SIG-M5 treated with dmso at 0.1 percent for 504 hours (cell line): Measurements from ENCODE around the gene LUZP1.

Experiments used
- DNase-seq: peaks from one replicate; lab custom pipeline; 2025; ENCODE audit not compliant: unreplicated experiment; lab: John Stamatoyannopoulos, UW

LUZP1 gene

GRCh38 chr1:23156940-23157339, 11.7 kb downstream of the LUZP1 start:
- DNase-seq: no peak

DNA sequence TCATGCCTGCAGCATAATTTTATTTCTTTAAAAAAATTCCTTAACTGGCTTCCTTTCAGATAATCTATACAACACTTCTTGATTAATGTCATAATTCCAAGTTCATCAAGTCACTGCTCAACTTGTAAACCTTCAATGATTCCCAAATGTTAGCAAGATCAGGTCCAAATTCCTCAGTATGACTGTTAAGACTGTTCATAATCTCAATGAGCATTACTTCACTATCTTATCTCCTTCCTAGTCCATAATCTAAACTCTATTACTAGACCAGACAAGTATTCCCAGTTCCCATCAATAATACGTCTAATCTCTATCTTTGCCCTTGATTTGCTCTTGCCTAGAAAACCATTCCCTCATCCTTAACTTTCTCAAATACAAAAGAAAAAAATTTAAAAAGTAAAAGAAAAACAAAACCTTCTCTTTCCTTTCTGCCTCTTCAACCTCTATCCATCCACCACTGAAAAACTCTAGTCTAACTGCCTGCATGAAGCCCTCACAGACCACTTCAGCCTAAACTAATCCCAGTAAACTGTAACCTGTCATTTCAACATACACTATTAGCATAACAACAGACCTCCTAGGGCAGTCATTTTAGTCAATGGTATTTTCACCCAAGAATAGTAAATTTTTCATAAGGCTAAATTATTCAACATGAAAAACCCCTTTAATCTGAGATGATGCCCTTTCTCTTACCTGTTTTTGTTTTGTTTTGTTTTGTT, 15.5 kb downstream of the LUZP1 start:
- no peak for DNase-seq

GRCh38 chr1:23150742-23151141, 17.9 kb downstream of the LUZP1 start:
- no peak for DNase-seq

DNA sequence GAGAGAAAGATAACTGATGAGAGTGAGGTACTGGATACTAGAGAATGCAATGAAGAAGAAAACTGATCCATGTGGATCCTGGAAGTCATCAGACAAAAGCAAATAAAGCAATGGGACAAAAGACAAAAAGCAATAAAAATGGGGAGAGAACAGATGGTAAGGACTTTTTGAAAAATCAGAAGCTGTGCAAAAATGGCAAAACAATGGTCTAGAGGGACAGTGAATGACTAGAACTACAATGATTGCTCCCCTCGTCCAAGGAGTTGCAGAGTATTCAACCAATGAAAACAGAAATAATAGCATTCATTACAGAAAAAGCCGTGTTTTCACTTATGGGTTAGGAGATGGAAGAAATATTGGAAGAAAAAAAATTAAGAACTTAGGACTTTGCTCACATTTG, 18.5 kb downstream of the LUZP1 start:
- no peak for DNase-seq

GRCh38 chr1:23149114-23149513, 19.5 kb downstream of the LUZP1 start:
- DNase-seq: no peak

DNA sequence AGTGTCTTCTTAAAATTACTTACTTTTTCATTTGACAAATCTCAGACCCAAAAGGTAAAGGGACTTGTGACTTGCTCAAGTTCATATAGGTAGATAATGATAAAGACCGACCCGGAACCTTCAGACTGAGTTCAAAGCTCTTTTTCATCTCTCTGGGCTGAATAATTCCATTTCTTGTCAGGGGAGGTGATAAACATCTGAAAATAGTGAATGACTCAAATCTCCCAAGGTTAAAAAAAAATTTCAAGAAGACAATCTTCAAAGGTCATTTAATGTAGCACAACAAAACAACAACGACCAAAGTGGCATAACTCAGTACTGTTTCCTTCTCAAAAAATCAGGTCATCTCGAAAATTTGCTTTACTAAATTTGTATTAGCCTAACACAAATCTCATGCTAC, 20.6 kb downstream of the LUZP1 start:
- DNase-seq: no peak

DNA sequence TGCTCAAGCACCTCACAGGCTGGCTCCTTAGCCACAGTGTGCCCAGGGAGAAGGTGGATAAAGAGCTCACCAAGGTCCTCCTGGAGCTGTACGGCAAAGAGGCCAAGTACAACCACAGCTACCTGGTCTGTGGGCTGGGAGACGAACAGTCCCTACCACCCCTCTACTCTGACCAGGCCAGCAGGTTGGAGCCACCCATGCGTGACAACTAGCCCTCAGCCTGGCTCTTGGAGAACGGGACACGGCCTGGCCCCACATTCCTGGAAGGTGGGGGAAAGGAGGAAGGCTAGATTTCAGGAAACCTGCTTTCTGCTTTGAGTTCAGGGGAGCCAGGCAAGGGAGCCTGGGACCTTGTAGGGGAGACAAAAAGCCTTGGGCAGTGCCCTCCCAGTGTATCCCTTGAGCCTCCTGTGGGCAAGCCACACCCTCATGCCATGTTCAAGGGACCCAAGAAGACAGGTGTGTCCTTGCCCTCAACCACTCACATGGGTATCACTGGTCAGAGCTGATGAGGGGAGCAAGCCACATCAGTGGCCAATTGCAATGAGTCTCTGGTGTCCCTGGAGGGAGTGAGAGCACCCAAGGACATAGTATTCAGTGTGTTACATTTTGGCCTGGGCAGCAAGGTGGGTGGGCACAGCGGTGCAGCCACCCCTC, 27.6 kb downstream of the LUZP1 start:
- DNase-seq: no peak

DNA sequence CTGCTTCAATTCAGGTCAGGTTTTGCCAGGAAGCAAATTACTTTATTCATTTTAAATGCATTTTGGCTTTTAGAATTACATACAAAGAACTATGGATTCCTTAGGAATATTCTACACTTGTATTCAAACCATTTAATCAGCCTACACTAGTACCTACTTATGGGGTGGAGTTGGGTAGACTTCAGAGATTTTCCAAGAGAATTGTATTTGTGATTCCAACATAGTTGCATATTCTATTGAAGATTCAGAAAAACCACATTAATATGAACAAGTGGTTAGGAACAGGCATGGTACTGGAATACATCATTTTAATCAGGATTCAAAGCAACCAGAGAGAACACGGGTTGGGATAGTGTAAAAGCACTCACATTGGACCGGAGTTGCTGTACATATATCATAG, 33.4 kb downstream of the LUZP1 start:
- DNase-seq: no peak

- DNase-seq: no peak
Measured at GRCh38 chr1:23134055-23134454, 34.6 kb downstream of the LUZP1 start.

- DNase-seq: no peak
Measured at GRCh38 chr1:23133587-23133986, 35.1 kb downstream of the LUZP1 start.

DNA sequence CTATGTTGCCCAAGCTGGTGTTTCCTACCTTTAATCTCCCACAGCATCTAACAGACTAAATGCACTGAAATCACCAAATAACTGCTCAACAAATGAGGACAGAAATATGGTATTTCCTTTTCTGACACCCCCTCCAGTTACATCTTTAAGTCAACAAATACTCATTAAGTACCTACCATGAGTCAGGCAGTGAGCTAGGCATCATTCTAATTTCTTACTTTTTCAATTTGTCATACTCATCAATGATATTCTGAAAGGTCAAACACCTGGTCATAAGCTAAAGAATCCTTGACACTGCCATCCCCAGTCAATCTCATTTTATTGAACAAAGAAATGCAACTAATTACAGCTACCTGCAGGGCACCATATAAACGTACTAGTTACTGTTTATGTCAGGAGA, 36.6 kb downstream of the LUZP1 start:
- DNase-seq: no peak

DNA sequence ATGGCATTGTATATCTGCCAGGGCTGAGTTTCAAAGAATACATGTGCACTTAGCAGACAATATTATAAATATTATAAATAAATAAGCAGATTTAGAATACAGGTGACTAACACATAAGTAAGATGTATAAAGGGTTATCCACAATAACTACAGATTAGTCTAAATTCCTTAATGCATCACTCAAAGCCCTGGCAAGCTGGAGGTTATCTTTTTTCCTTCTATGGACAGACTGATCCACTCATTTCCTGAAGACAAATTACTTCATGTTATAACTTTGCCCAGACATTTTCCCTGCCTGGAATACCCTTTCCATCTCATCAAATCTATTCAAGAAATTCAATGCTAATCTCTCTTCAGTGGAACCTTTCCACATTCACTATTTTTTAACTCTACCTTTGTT, 38.8 kb downstream of the LUZP1 start:
- no peak for DNase-seq

DNA sequence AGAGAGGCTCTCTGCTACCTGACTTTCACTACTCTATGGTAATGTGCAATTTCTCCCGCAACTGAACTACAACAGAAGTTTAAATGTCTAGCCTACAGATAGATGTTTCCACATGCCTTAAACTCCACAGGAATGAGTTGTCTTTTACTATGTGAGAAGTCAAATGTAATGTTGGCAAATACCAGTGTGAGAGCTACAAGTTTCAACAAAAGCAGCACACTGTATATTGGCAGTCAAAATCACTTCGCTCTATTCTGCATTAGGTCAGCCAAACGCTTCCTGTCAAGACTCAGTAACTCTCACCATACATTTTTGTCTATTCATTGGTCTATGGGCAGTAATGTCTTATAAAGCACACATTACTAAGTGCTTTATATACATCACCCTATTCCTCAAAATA, 41.9 kb downstream of the LUZP1 start:
- no peak for DNase-seq

- DNase-seq: no peak
Measured at GRCh38 chr1:23126200-23126599, 42.5 kb downstream of the LUZP1 start.

GRCh38 chr1:23125489-23125888, 43.2 kb downstream of the LUZP1 start:
- DNase-seq: no peak

- no peak for DNase-seq
Measured at GRCh38 chr1:23124259-23125026, 44.2 kb downstream of the LUZP1 start.

GRCh38 chr1:23123528-23123927, 45.1 kb downstream of the LUZP1 start:
- no peak for DNase-seq

DNA sequence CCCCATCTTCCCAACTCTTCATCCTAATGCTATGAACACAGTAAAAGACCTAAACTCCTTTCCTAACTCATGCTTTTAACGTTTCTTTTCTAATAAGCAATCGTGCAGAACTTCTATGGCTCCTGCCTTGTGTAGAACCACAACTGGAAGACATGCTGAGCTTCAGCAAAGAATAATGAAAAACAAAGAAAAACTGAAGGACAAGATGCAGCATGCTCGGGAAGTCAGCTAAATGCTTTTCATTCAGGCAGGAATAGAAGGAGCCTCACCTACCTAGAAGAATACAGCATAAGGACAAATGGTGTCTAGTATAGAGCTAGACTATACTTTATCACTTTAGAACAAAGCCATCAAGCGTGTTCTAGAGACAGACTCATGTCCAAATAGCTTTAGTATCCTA, 45.9 kb downstream of the LUZP1 start:
- DNase-seq: no peak

GRCh38 chr1:23122023-23122748, 46.5 kb downstream of the LUZP1 start:
- no peak for DNase-seq

DNA sequence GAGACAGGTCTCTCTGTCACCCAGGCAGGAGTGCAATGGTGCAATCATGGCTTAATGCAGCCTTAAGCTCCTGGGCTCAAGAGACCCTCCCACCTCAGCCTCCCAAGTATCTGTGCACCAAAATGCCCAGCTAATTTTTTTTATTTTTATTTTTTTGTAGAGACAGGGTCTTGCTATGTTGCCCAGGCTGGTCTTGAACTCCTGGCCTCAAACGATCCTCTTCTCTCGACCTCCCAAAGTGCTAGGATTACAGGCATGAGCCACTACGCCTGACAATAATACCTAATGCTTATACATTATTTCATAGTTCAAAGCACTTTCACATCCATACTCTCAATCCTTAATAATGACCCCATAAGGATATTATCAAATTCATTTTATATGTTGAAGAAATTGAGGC, 48.3 kb downstream of the LUZP1 start:
- no peak for DNase-seq

- no peak for DNase-seq
Measured at GRCh38 chr1:23118957-23119792, 49.5 kb downstream of the LUZP1 start.
